NCI-H345 treated with DMSO at 0.1 percent for 48 hours (cell line): ENCODE results near the gene KCNA2.

Experiments used
- DNase-seq: peaks from one replicate; lab custom pipeline; 2025; ENCODE audit not compliant: unreplicated experiment; lab: John Stamatoyannopoulos, UW

KCNA2 gene

GRCh38 chr1:110605901-110606656 lies at the start of gene KCNA2:
TSS of gene KCNA2 (minus strand) at chr1:110606358. CDS start at chr1:110604782, 1,576 bp downstream.
- no peak for DNase-seq

- DNase-seq: no peak
These were observed 44.5 kb upstream of the KCNA2 start for GRCh38 chr1:110650609-110651008.

GRCh38 chr1:110648417-110648816 lies 42.3 kb upstream of the KCNA2 start:
- no peak for DNase-seq

- no peak for DNase-seq
These were observed 41.2 kb upstream of the KCNA2 start for GRCh38 chr1:110647254-110647891.

GRCh38 chr1:110645821-110646735 lies 39.9 kb upstream of the KCNA2 start:
- DNase-seq: no peak

GRCh38 chr1:110645211-110645610 lies 39.1 kb upstream of the KCNA2 start:
- no peak for DNase-seq

- DNase-seq: no peak
These were observed 37.8 kb upstream of the KCNA2 start for GRCh38 chr1:110643879-110644472.

- no peak for DNase-seq
These were observed 33.7 kb upstream of the KCNA2 start for GRCh38 chr1:110639724-110640386.

GRCh38 chr1:110638556-110638955 lies 32.4 kb upstream of the KCNA2 start:
- DNase-seq: no peak

- DNase-seq: no peak
These were observed 31.9 kb upstream of the KCNA2 start for GRCh38 chr1:110638058-110638457.

- DNase-seq: no peak
These were observed 31.3 kb upstream of the KCNA2 start for GRCh38 chr1:110637475-110637874.

- no peak for DNase-seq
These were observed 30.2 kb upstream of the KCNA2 start for GRCh38 chr1:110636149-110636935.

- no peak for DNase-seq
These were observed 29.3 kb upstream of the KCNA2 start for GRCh38 chr1:110635434-110635833.

- DNase-seq: no peak
These were observed 28.5 kb upstream of the KCNA2 start for GRCh38 chr1:110634455-110635311.

- DNase-seq: no peak
These were observed 27.9 kb upstream of the KCNA2 start for GRCh38 chr1:110634086-110634454.

- DNase-seq: no peak
These were observed 27.5 kb upstream of the KCNA2 start for GRCh38 chr1:110633646-110634030.

- DNase-seq: no peak
These were observed 25.9 kb upstream of the KCNA2 start for GRCh38 chr1:110631836-110632620.
